Measurements from ENCODE around the gene WDR33.
"Not testable (repeated sequence)": the region's sequence is repeated elsewhere in the genome, so short reads cannot be mapped to it uniquely, and the experiment has no call there.

Gene WDR33

DNA sequence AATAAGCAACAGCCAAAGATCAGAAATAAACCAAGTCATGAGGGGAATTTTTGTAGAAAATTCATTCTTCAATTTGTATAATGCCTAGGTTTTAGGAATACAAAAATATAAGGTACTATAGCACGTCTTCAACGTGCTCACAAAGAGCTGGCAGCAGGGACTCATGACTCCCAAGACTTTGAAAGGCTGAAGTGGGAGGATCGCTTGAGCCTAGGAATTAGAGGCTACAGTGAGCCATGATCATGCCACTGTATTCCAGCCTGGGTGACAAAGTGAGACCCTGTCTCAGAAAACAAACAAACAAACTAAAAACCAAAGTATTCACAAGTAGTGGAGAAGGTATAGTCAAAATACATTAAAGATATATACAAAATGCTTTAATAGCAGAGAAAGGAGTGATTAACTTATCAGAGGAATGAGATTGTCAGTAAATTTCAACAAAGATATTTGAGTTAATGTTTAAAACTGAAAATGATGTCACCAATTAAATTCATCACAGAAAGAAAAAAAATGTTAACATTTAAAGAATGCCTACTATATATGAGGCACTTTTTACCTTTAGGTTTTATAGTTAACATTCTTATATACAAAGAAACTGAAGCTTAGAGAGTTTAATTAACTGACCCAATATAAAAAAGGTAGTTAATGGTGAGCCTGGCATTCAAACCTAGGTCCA is 3.2 kb downstream of the WDR33 start:
- DNase-seq: no peak

DNA sequence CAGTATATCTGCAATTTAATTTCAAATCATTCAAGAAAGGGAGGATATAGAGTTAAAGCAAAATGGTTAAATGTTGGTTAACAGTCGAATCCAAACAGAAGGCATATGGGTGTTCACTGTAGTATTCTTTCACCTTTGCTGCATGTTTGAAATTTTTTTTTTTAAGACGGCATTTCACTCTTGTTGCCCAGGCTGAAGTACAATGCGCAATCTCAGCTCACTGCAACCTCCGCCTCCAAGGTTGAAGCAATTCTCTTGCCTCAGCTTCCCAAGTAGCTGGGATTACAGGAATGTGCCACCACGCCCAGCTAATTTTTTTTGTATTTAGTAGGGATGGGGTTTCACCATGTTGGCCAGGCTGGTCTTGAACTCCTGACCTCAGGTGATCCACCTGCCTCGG is 4.1 kb downstream of the WDR33 start:
- not testable (repeated sequence) for DNase-seq

DNA sequence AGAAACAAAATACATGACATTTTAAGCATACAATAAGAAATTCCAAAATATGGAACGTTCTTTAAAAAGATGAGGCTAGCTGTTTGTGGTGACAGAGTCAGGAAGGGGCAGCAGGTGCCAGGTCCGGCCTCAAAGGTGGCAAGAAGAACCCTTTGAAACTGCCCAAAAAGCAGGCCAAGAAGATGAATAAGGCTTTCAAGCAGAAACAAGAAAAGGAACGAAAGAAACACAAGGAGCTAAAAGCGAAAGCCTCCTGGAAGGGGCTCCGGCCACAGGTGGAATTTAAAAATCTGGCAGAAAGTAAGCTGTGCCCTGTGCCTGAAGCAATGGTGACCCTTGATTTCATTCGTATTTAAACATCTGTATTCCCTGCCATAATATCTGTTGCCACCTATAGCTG is 5.5 kb downstream of the WDR33 start:
- DNase-seq: no peak

DNA sequence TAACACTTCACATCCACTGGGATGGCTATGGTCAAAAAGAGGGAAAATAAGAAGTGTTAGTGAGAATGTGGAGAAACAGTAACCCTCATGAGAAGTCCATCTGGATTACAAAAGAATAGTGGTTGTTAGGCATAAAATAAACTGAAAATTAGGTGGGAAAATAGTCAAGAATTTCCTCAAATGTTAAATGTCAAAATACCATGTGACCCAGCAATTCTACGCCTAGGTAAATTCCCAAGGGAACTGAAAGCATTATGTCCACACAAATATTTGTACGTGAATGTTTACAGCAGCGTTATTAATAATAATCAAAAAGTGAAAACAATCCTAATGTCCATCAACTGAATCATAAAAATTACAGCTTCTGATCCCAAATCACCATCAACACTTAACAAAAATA is 11.0 kb downstream of the WDR33 start:
- DNase-seq: no peak

DNA sequence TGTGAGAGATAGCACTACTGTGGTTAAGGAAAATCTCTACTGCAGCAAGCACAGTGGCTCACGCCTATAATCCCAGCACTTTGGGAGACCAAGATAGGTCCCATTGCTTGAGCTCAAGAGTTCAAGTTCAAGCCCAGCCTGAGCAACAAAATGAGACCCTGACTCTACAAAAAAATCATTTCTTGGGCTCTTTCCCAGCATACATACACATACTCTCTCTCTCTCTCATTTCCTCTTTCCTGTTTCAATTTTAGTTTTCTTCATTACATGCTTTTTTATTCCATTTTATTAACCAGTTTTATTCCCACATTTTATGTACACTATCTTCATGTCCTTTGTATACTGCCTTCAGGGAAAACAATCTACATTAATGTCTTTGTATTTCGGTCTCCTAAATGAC is 14.6 kb downstream of the WDR33 start:
- no peak for DNase-seq

DNA sequence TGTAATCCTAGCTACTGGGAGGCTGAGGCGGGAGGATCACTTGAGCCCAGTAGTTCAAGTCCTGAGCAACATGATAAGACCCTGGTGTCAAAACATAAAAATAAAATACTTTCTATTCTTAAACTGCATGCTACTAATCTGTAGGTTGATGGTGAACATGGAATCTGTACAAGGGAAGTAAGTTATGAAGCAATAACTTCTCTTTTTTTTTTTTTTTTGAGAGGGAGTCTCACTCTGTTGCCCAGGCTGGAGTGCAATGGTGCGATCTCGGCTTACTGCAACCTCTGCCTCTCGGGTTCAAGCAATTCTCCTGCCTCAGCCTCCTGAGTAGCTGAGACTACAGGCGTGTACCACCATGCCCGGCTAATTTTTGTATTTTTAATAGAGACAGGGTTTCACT is 16.1 kb downstream of the WDR33 start:
- not testable (repeated sequence) for DNase-seq

DNA sequence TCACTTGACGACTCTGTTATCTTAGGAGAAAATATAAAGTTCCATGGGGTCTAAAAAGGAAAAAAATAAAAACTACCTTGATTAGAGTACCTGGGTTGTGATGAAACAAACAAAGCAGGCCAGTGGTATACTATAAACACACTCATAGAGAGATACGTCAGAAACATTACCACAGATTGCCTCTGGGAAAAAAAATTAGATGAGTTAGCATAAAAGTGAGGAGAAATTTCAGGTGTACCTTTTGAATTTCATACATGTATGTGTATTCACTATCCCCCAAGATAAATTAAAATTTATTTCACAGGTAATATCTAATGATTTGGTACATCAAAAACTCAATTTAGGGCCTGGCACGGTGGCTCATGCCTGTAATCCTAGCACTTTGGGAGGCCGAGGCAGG is 18.2 kb downstream of the WDR33 start:
- DNase-seq: no peak

DNA sequence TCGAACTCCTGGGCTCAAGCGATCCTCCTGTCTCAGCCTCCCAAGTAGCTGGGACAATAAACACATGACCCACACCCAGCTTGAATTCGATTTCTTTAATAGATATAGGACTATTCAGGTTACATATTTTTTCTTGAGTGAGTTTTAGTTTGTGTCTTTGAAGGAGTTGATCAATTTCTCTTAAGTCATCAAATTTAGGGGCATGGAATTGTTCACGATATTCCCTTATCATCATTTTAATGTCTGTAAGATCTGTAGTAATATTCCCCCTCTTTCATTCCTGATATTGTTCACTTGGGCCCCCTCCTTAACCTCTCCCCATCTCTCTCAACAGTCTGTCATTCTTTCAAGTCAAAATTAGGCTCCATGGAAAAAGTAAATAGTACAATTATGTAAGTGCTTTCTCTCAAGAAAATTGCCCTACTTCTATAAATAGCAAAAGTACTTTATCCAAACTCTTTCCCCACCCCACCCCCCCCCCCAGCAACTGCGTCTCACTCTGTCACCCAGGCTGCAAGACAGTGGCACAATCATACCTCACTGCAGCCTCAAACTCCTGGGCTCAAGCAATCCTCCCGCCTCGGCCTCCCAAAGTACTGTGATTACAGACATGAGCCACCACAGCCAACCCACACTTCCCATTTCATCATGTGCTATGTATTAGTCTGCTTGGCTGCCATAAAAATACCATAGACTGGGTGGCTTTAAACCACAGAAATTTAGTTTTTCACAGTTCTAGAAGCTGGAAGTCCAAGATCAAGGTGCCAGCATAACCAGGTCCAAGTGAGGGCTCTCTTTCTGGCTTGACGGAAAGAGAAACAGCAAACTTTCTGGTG is 20.1 kb downstream of the WDR33 start:
- no peak for DNase-seq

DNA sequence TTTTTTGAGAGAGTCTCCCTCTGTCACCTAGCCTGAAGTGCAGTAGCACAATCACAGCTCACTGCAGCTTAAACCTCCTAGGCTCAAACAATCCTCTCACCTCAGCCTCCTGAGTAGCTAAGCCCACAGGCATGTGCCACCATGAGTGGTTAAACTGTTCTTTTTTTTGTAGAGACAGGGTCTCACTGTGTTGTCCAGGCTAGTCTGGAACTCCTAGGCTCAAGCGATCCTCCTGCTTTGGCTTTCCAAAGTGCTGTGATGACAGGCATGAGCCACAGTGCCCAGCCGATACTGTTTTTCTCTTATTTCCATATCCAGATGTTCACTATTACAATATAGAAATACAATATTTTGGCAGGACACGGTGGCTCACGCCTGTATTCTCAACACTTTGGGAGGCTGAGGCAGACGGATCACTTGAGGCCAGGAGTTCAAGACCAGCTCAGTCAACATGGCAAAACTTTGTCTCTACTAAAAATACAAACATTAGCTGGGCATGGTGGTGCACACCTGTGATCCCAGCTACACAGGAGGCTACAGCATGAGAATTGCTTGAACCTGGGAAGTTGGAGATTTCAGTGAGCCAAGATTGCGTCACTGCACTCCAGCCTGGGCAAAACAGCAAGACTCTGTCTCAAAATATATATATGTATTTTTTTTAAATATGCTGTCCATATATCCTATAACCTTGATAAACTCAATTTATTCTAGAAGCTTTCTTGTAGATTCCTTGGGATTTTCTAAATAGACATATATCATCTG is 24.7 kb downstream of the WDR33 start:
- DNase-seq: no peak

DNA sequence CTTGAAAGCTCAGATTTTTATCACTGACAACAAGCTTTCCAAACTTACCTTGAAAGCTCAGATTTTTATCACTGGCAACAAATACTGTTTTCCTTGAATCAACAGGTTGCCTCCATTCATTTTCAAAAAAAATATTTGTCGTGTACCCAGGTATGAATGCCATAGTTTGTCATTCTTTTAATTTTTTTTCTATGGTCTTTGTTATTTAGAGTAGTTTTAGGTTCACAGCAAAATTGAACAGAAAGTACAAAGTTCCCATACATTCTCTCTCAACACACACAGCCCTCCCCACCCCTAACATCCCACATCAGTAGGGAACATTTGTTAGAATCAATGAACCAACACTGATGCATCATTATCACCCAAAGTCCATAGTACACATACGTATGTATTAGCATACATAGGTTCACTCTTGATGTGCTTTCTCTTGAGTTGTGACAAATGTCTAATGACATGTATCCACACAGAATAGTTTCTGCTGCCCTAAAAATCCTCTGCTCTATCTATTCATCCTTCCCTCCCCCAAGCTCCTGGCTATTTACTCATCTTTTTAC is 25.9 kb downstream of the WDR33 start:
- DNase-seq: no peak

DNA sequence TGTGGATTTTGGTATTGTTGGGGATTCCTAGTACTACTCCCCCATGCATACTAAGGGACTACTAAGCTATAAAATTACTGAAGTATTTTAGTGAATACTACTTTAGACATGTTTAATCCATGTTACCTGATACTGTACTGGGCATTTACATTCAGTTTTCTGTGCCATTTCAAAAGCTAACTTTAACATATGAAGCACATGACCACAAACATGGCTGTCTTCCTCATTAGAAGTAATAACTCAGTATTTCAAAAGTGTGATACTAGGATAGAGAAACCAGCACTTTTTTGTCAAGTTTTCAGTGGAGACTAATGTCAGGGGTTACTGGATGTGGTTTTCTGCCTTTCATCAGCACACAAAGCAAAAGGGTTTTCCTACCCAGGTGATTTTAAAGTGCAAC is 27.9 kb downstream of the WDR33 start:
- DNase-seq: no peak

DNA sequence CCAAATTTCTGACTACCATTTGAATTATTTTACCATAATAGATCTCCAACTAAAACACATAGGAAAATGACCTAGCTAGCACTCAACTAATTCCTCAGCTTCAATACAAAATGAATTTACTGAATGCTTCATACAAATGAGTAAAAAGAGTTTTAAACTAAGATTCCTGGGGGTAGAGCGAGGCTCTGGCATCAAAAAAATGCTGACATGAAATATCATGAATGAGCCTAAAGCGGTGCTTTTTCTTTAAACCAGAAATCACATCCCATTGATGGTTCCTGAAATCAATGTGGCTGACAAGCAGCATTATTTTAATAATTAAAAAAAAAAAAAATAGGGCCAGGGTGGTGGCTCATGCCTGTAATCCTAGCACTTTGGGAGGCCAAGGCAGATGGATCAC is 32.1 kb downstream of the WDR33 start:
- no peak for DNase-seq

DNA sequence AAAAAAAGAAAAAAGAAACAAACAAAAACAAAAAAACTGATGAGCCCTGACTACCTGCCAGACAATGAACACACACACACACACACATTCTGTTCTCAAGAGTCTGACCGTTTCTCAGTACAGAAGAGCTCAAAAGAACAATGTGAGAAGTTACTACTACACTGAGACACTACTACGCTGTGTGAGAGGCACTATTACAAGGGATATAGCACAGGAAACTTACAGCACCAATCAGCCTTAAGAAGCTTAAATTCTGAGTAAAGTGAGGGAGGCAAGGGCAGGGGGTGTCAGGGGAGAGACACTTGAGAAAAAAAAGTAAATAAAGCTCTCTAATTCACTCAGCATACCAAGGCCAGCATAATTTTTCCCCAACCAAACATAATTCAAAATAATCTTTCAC is 32.5 kb downstream of the WDR33 start:
- DNase-seq: no peak

DNA sequence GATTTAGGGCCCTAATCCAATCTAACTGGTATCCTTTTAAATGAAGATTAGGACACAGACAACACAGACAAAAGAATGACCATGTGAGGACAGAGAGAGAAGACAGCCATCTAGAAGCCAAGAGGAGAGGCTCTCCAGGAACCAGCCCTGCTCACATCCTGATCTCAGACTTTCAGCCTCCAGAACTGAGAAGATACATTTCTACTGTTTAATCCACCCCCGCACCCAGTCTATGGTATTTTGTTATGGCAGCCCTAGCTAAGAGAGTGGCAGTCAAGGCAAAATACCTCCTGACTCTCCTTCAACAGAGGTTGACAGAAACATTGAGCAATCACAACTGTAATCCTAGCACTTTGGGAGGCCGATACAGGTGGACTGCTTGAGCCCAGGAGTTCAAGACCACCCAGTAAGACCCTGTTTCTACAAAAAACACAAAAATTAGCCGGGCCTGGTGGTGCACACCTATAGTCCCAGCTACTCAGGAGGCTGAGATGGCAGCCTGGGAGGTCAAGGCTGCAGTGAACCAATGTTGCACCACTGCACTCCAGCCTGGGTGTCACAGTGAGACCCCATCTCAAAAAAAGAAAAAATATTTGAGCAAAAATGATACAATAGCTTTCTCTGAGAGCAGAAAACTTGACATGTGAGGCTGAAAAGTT is 34.7 kb downstream of the WDR33 start:
- DNase-seq: no peak

DNA sequence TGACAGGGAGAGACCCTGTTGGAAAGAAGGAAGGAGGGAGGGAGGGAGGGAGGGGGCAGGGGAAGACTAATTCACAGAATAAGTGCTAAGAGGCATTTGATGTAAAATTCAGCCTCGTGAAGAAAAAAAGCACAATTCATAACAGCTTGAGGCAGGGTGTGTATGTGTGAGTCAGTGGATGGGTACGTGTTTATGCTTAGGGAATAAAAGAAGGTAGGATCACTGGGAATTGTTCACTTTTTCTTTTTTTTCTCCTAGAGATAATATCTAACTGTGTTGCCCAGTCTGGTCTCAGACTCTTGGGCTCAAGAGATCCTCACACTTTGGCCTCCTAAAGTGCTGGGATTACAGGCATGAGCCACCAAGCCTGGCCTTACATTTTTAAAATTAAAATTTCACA is 39.2 kb downstream of the WDR33 start:
- DNase-seq: no peak

DNA sequence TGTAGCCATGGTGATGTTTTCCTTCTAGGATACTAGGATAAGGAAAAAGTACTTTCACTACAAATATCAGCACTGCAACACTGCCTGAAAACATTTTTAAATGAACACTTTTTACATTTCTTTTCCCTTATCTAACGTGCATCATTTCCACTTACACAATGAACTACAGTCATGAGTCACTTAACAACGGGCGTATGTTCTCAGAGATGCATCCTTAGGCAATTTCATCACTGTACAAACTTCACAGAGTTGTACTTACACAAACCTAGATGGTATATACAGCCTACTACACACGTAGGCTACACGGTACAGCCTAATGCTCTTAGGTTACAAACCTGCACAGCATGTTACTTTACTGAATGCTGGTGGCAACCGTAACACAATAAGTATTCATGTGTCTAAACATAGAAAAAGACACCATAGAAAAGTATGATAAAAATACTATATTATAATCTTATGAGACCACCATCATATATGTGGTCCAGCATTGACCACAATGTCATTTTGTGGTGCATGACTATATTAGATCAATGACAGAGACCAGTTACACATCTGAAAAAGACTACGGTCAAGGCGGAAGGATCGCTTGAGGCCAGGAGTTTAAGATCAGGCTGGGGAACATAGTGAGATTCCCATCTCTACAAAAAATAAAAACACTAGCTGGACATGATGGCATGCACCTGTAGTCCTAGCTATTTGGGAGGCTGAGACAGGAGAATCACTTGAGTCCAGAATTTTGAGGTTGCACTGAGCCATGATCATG is 39.8 kb downstream of the WDR33 start:
- no peak for DNase-seq

DNA sequence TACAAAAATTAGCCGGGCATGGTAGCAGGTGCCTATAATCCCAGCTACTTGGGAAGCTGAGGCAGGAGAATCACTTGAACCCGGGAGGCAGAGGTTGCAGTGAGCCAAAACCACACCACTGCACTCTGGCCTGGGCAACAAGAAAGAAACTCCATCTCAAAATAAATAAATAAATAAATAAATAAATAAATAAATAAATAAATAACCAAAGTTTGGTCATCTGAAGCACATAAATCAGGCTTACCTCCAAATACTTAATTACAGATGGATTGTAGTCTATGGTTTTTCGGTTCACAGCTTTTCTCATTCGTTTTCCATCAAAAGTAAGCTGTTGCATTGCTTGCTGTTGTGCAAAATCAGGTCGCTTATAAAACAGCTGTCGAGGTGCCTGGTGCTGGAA is 40.4 kb downstream of the WDR33 start:
- not testable (repeated sequence) for DNase-seq

DNA sequence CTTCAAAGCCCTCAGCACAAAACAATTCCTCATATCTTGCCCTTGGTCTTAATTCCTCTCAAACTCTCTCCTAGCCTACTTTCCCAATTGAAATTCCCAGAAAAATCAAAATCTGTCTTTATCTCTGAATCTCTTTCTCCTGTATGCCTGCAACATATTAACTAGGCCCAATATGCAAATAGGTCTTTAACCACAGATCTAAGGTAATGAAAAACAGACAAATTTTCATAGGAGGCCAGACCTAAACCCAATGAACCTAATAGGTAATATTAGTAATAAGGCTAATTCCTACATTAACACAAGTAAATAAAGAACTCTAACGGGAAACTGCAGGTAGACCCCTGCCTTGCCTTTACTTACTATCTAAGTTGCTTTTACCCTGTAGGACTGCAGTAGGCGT is 41.4 kb downstream of the WDR33 start:
- no peak for DNase-seq

DNA sequence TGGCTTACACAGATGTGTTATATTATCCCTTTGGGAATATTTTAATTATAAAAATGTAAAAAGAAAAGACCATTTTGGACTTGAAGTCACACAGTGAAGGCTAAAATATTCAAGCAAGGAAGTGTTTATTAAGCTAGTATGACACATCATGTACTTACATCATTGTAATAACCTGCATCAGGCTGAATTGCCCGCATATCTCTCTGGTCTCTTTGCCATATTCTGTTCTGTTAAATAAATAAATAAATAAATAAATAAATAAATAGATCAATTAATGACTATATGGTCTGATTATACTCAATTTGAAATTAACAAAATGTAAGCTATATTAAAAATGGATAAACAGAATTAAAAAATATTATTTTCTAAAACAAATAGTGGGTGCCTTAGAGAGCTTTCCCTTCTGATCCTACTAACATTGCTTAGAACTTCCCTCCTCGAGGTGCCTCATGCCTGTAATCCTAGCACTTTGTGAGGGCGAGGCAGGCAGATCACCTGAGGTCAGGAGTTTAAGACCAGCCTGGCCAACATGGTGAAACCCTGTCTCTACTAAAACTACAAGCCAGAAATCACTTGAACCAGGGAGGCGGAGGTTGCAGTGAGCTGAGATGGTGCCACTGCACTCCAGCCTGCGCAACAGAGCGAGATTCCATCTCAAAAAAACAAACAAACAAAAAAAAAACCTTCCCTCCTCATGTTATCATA is 42.0 kb downstream of the WDR33 start:
- no peak for DNase-seq

DNA sequence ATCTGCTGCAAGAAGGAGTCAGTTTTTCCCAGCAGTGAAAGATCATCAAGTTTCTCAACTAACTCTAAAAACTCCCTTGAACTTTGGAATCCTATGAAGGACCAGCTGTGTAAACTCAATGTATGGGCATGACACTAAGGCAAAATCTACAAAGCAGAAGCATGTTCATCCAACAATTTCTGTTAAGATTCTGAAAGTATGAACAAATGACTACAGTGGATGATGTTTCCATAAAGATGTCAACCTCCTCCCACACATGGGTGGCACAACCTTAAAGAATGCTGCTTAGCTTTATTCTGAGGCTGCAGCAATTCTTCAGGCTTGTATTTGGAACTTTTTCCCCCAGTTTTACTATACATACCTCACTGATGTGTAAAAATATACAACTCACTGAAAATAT is 47.2 kb downstream of the WDR33 start:
- no peak for DNase-seq

DNA sequence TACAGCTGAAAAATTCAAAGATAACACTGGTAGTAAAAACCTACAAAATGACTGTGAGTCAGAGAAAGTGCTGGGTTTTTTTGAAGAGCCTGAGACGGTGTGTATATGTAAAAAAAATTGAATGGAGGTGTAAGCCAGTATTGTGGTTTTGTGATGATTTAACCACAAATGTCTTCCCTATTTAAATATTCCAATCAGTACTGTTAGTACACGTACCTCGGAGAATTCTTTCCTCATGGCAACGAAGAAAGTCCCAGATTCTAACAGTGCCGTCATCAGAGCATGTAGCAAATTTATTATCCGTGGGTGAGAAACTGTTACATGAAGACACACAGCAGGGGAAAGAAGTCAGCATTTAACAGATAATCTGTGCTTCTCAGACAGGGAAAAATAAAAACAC is 48.1 kb downstream of the WDR33 start:
- no peak for DNase-seq

DNA sequence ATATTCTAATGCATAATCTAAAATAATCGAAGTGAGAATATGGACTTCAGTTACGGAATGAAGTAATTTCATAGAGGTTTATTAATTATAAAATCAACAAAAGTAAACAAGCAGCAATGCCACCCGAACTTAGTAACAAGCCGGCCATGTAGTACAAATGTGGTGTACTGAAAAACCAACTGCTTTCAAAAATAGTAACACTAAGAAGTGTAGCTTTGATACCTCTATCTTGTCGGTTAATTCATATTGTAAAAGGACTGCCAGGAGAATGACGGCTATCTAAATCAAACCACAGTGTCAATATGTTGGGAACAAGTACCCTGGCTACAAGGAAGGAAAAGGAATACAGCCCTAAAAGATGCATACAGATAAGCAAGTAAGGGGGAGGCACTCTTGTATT is 48.5 kb downstream of the WDR33 start:
- DNase-seq: no peak
